Hematopoietic multipotent progenitor cell treated with erythropoietin and hydrocortisone succinate and interleukin-3 and kit ligand, for 6 days (in vitro differentiated cells): ENCODE results near the gene MIPEP.
"Not testable (repeated sequence)": the region's sequence is repeated elsewhere in the genome, so short reads cannot be mapped to it uniquely, and the experiment has no call there.

Source experiments
- DNase-seq: peaks from one replicate; pipeline ENCODE4 v3.0.0-alpha.2; 2015

MIPEP gene

GRCh38 chr13:23888658-23889614 lies at the start of gene MIPEP:
MIPEP (minus strand) TSS chr13:23889400; CDS start chr13:23889320, 80 bp downstream.
- peak; percentile 97 for DNase-seq

GRCh38 chr13:23934520-23934919 lies 45.3 kb upstream of the MIPEP start:
- DNase-seq = no peak

- no peak for DNase-seq
Observed at GRCh38 chr13:23928985-23929384, 39.8 kb upstream of the MIPEP start.

GRCh38 chr13:23923031-23923430 lies 33.8 kb upstream of the MIPEP start:
- DNase-seq = no peak

- DNase-seq = peak; percentile 7
Observed at GRCh38 chr13:23922005-23922932, 33.1 kb upstream of the MIPEP start.

GRCh38 chr13:23921451-23921888 lies 32.3 kb upstream of the MIPEP start:
- DNase-seq = peak; percentile 75

- DNase-seq = no peak
Observed at GRCh38 chr13:23919006-23919405, 29.8 kb upstream of the MIPEP start.

- no peak for DNase-seq
Observed at GRCh38 chr13:23918208-23918607, 29.0 kb upstream of the MIPEP start.

- DNase-seq = peak; percentile 5
Observed at GRCh38 chr13:23915308-23915707, 26.1 kb upstream of the MIPEP start.

GRCh38 chr13:23912469-23912868 lies 23.3 kb upstream of the MIPEP start:
- DNase-seq = no peak

- no peak for DNase-seq
Observed at GRCh38 chr13:23909606-23910005, 20.4 kb upstream of the MIPEP start.

- no peak for DNase-seq
Observed at GRCh38 chr13:23905766-23906165, 16.6 kb upstream of the MIPEP start.

- no peak for DNase-seq
Observed at GRCh38 chr13:23903906-23904280, 14.7 kb upstream of the MIPEP start.

GRCh38 chr13:23902975-23903905 lies 14.0 kb upstream of the MIPEP start:
- DNase-seq = no peak

GRCh38 chr13:23901365-23901764 lies 12.2 kb upstream of the MIPEP start:
- DNase-seq = no peak

- peak; percentile 53 for DNase-seq
Observed at GRCh38 chr13:23899555-23899954, 10.4 kb upstream of the MIPEP start.

GRCh38 chr13:23898101-23898500 lies 8.9 kb upstream of the MIPEP start:
- DNase-seq = no peak

- not testable (repeated sequence) for DNase-seq
Observed at GRCh38 chr13:23897452-23897919, 8.3 kb upstream of the MIPEP start, which contains the start of gene C1QTNF9B. C1QTNF9B (minus strand) TSS chr13:23897502.

GRCh38 chr13:23894746-23895145 lies 5.5 kb upstream of the MIPEP start:
- not testable (repeated sequence) for DNase-seq

- not testable (repeated sequence) for DNase-seq
Observed at GRCh38 chr13:23893791-23894190, 4.6 kb upstream of the MIPEP start.

- DNase-seq = no peak
Observed at GRCh38 chr13:23889615-23890607, 711 bp upstream of the MIPEP start.
